CD4-positive, alpha-beta T cell (primary cell): ENCODE measurements around the gene SAMD10. TPM values are rescaled to one million over a fixed set of nuclear protein-coding genes. Genes with fewer than 3 reads are reported as not detected.
A peak's percentile ranks its signal among the peaks of the same experiment; 100 is the strongest.

Experiments used
- ATAC-seq: fragments of 200-7000 bp; cut with Tn5 transposase; one replicate; pipeline ENCODE4 v1.10.0; 2022; ENCODE audit warnings: mild to moderate bottlenecking; ENCODE audit not compliant: poor library complexity
- CTCF ChIA-PET: fragments of 350-600 bp; sonication (Branson Sonifier 250); formaldehyde crosslinking; loops from one replicate; lab custom pipeline; 2021; ENCODE audit warnings: antibody characterized with exemption, inconsistent platforms; lab: Charles Lee
- POLR2A ChIA-PET: fragments of 350-600 bp; sonication (Branson Sonifier 250); formaldehyde crosslinking; loops from one replicate; lab custom pipeline; 2021; ENCODE audit warnings: antibody characterized with exemption, inconsistent platforms; lab: Charles Lee
- DNase-seq, 14 experiments: peaks; one replicate each; pipeline ENCODE4 v3.0.0-alpha.2; 2013 to 2020; ENCODE audit warnings: mixed read lengths in 2 of 14
- H3K27ac ChIP-seq, 2 donors: one replicate each; pipeline versions ENCODE4 v1.5.1 to v1.7.0; 2013; ENCODE audit warnings: low read length in 2 of 2, low read depth in 1 of 2, mild to moderate bottlenecking in 1 of 2
- H3K27me3 ChIP-seq, 2 experiments: 1 replicate in 1 of 2; 2 replicates in 1 of 2; pipeline versions ENCODE4 v1.6.1 to v1.7.0; 2013; ENCODE audit warnings: low read length in 2 of 2, control low read depth in 1 of 2, mild to moderate bottlenecking in 1 of 2, moderate library complexity in 1 of 2; ENCODE audit not compliant: insufficient read depth in 2 of 2, control insufficient read depth in 1 of 2
- H3K36me3 ChIP-seq: one replicate; pipeline ENCODE4 v1.6.1; 2013; ENCODE audit warnings: low read length, control low read depth; ENCODE audit not compliant: insufficient read depth
- H3K4me1 ChIP-seq: one replicate; pipeline ENCODE4 v1.6.1; 2013; ENCODE audit warnings: low read length, control low read depth; ENCODE audit not compliant: insufficient read depth
- H3K4me3 ChIP-seq: one replicate; pipeline ENCODE4 v1.5.1; 2013; ENCODE audit warnings: mild to moderate bottlenecking, low read length, moderate library complexity
- H3K9me3 ChIP-seq, 2 experiments: 1 replicate in 1 of 2; 2 replicates in 1 of 2; pipeline versions ENCODE4 v1.6.1 to v1.7.0; 2013; ENCODE audit warnings: low read length in 2 of 2, mild to moderate bottlenecking in 2 of 2, control low read depth in 1 of 2, moderate library complexity in 1 of 2; ENCODE audit not compliant: control insufficient read depth in 1 of 2, insufficient read depth in 1 of 2
- H3K27ac Mint-ChIP-seq: one replicate; pipeline ENCODE4 v1.8.0; 2020; ENCODE audit warnings: mixed read lengths
- H3K27me3 Mint-ChIP-seq: one replicate; pipeline ENCODE4 v1.8.0; 2021; ENCODE audit warnings: mixed read lengths
- H3K36me3 Mint-ChIP-seq: one replicate; pipeline ENCODE4 v1.8.0; 2021; ENCODE audit warnings: low read depth, mixed read lengths
- H3K4me1 Mint-ChIP-seq: one replicate; pipeline ENCODE4 v1.8.0; 2021; ENCODE audit warnings: low read depth, mixed read lengths
- H3K4me3 Mint-ChIP-seq: one replicate; pipeline ENCODE4 v1.8.0; 2020; ENCODE audit warnings: mild to moderate bottlenecking, mixed read lengths
- H3K9me3 Mint-ChIP-seq: one replicate; pipeline ENCODE4 v1.8.0; 2020; ENCODE audit warnings: mixed read lengths
- intact Hi-C, 2 experiments: fragments of 100-400 bp; cut with DNase I in 1 of 2; cut with micrococcal nuclease in 1 of 2; formaldehyde crosslinking; loops; one replicate each; pipeline versions ENCODE4 v1.15.1 to v1.9.0; 2023 to 2025; cut with DNase I, micrococcal nuclease
- total RNA-seq, 174 experiments: library from RNA in 2 of 174; stranded (reverse) in 2 of 174; gene quantifications; one replicate each; pipeline ENCODE4 v1.2.3 and lab custom pipeline; 2021 to 2026
- TF ChIP-seq, protein P1 (sequence below): fragments of 200-600 bp; IDR thresholded peaks from one replicate; pipeline ENCODE4 v1.8.0; 2022; ENCODE audit warnings: antibody characterized with exemption, mild to moderate bottlenecking

Gene SAMD10
- total RNA-seq, 2 experiments from 2014 or later = 12.0 to 12.1 TPM

DNA sequence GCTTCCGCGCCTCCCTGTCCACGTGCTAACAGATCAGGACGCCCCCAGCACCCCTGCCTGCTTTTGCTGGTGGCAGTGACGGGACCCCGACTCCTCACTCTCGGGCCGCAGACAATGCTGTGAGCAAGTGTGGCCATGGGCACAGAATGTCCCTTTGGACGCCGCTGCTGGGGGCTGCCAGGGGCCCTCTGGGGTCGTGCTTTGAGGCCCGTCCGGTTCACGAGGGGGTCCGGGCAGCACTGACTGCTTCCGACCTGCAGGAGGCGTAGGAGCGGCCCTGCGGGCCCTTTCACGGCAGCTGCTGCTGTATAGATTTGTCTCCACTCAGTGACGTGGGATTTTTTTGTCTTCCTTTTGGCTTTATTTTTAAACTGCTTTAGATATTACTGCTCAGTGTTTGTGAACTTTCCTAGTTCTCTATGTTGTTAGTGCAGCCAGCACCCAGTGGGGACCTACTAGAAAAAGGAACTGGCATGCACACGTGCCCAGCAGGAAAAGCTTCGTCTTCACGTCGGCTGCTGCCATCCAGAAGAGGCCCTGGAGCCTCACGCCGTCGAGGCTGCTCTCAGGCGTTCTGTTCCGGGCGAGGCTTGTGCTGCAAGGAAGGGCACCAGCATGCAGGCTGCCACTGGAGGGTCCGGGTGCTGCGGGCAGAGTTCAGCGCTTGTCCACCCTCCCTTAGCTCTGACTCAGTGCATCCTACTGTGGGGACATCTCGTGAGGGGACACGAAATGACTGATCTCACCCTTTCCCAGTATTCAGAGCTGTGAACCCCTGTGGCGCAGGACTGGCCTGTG, 45.0 kb downstream of the SAMD10 start:
- TF ChIP-seq, protein P1, sequence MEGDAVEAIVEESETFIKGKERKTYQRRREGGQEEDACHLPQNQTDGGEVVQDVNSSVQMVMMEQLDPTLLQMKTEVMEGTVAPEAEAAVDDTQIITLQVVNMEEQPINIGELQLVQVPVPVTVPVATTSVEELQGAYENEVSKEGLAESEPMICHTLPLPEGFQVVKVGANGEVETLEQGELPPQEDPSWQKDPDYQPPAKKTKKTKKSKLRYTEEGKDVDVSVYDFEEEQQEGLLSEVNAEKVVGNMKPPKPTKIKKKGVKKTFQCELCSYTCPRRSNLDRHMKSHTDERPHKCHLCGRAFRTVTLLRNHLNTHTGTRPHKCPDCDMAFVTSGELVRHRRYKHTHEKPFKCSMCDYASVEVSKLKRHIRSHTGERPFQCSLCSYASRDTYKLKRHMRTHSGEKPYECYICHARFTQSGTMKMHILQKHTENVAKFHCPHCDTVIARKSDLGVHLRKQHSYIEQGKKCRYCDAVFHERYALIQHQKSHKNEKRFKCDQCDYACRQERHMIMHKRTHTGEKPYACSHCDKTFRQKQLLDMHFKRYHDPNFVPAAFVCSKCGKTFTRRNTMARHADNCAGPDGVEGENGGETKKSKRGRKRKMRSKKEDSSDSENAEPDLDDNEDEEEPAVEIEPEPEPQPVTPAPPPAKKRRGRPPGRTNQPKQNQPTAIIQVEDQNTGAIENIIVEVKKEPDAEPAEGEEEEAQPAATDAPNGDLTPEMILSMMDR = peak; percentile 22
- no peaks in the 10 kb centered on the region for H3K4me1 ChIP-seq
- ATAC-seq (no peak), DNase-seq (peak in 1 of 14 experiments; percentile 33)
- no peak overlapping the region for H3K27ac ChIP-seq
- Mint-ChIP-seq H3K9me3 (no peaks in the 10 kb centered on the region), H3K36me3 (peaks cover 60% of the 10 kb centered on the region), H3K4me1 (peaks cover 5% of the 10 kb centered on the region), H3K4me3 (no peak overlapping the region), H3K27me3 (no peaks in the 10 kb centered on the region), H3K27ac (no peak overlapping the region)
- H3K27me3 ChIP-seq = no peaks in the 10 kb centered on the region
- H3K36me3 ChIP-seq = peaks cover 60% of the 10 kb centered on the region
- H3K9me3 ChIP-seq = peaks cover 0 to 6% of the 10 kb centered on the region in 2 experiments
- intact Hi-C loops = no loop called here
- POLR2A ChIA-PET = no interaction called here
- CTCF ChIA-PET = no interaction called here
- no peak overlapping the region for H3K4me3 ChIP-seq

DNA sequence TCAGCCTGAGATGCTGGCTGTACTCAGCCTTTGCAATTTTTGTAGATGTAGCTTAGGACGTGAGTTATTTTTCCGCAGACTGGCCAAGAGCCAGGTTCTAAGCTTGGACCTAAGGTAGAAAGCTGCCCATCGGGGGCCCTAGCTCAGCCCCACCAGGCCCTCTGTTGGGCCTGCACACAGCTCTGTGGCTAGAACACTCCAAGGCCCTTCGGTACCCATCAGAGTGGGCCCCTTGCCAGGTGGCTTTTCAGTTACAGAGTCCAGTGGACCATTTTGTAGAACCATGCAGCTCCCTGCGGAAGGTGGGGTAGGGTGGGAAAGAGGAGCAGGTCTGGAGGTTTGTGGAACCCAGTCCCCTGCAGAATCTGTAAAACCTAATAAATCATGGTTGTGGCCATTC, 45.8 kb downstream of the SAMD10 start:
- peak in 1 of 14 experiments; percentile 3 for DNase-seq
- Histone ChIP-seq H3K36me3 (peaks cover 67% of the 10 kb centered on the region), H3K4me1 (no peaks in the 10 kb centered on the region), H3K27ac (no peak overlapping the region), H3K27me3 (no peaks in the 10 kb centered on the region), H3K4me3 (no peak overlapping the region), H3K9me3 (peaks cover 0 to 6% of the 10 kb centered on the region in 2 experiments)
- Mint-ChIP-seq H3K4me3 (no peak overlapping the region), H3K36me3 (peaks cover 67% of the 10 kb centered on the region), H3K27me3 (no peaks in the 10 kb centered on the region), H3K27ac (no peak overlapping the region), H3K4me1 (peaks cover 5% of the 10 kb centered on the region), H3K9me3 (no peaks in the 10 kb centered on the region)
- CTCF ChIA-PET = no interaction called here
- POLR2A ChIA-PET = no interaction called here
- TF ChIP-seq, protein P1 = no peak
- intact Hi-C loops = no loop called here
- no peak for ATAC-seq

DNA sequence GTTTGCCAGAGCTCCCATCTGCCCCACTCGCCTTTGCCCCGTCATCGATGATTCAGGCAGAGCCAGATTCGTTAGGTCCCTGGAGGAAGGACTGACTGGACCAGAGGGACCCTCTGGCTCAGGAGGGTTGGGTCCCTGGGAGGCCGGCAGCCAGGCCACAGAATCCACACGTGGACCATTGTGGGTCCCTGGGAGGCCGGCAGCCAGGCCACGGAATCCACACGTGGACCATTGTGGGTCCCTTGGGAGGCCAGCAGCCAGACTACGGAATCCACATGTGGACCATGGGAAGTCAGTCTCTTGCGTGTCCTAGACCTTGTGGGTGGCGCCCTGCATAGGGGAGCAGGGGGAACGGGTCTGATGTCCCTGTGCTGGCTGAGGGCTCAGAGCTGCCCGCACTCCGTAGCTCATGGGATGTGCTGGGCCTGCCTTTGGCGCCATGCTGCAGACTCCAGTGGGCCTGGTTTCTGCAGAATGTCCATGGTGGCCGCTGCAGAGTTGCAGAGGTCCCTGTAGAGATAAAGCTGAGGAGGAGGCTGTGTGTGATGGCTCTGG, 46.8 kb downstream of the SAMD10 start:
- TF ChIP-seq, protein P1 = no peak
- H3K36me3 ChIP-seq = peaks cover 76% of the 10 kb centered on the region
- Mint-ChIP-seq H3K4me1 (peaks cover 2% of the 10 kb centered on the region), H3K27me3 (no peaks in the 10 kb centered on the region), H3K4me3 (no peak overlapping the region), H3K9me3 (no peaks in the 10 kb centered on the region), H3K36me3 (peaks cover 70% of the 10 kb centered on the region), H3K27ac (no peak overlapping the region)
- CTCF ChIA-PET = no interaction called here
- no peak overlapping the region for H3K27ac ChIP-seq
- no peak for ATAC-seq
- H3K27me3 ChIP-seq = no peaks in the 10 kb centered on the region
- peaks cover 0 to 6% of the 10 kb centered on the region in 2 experiments for H3K9me3 ChIP-seq
- no peak for DNase-seq
- POLR2A ChIA-PET = no interaction called here
- H3K4me3 ChIP-seq = no peak overlapping the region
- no peaks in the 10 kb centered on the region for H3K4me1 ChIP-seq
- intact Hi-C loops = no loop called here
